NCI-H128 (cell line): Measurements from ENCODE around the gene EPN2.

ENCODE experiments used
- DNase-seq: peaks from one replicate; lab custom pipeline; 2025; ENCODE audit not compliant: unreplicated experiment; lab: John Stamatoyannopoulos, UW

The EPN2 gene

DNA sequence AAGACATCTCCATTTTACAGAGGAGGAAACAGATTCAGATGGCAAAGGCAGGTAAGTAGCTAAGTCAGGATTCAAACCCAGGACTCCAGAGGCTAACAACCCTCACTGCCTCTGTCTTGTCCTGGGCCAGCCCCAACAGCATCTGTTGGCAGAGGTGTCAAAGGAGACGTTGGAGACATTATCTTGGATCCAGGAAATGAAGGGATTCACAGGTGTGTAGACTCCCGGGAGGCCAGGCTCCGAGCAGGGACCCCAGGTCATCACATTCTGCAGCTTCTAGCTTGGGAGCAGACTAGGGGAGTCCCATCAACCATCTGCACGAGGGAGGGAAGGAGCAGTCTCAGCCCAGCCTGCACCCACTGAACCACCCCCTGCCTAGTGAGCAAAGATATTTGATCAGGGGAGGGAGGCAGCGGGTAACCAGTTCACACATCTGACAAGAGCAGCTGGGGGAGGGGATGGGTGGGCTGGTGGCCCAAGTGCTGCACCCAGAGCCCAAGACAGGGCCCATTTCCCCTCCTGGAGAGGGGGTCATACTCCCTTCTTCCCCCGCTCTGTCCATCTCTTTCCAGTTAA, 126.4 kb downstream of the EPN2 start:
- DNase-seq: no peak

DNA sequence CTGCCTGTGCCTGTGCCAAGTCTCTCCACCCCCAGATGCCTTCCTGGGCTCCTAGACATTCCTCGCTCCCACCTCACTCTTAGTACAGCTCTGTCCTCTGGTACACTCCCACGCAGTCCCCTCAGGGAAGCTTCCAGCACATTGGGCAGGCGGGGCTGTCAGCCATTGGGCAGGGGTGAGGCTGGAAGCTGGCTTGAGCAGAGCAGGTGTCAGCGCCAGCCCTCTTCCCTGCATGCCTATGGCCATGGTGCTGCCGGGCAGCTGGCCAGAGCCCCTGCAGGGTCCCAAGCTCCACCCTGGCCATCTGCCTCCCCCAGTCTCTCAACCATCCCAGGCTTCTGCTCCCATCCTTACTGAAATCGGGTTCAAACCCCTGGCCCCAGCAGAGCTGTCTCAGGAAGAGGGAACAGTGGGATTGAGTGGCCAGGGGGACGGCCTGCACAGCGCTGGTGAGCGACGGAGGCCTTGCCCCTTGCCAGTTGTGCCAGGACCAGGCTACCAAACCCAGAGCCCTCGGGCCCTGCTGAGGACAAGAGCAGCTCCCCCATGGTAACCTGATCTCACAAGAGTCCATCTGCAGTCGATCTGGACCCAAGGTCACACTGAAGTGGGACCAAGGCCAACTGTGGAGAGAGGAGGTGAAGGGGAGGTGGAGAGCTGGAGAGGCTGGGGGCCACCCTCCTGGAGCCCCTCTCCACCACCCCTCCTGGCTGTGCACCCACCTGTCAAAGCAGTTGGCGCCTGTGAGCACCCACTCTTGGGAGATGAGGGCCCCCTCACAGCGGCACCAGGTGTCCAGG, 127.7 kb downstream of the EPN2 start:
- DNase-seq: no peak

GRCh38 chr17:19365499-19365817, 128.3 kb downstream of the EPN2 start:
- DNase-seq: no peak

DNA sequence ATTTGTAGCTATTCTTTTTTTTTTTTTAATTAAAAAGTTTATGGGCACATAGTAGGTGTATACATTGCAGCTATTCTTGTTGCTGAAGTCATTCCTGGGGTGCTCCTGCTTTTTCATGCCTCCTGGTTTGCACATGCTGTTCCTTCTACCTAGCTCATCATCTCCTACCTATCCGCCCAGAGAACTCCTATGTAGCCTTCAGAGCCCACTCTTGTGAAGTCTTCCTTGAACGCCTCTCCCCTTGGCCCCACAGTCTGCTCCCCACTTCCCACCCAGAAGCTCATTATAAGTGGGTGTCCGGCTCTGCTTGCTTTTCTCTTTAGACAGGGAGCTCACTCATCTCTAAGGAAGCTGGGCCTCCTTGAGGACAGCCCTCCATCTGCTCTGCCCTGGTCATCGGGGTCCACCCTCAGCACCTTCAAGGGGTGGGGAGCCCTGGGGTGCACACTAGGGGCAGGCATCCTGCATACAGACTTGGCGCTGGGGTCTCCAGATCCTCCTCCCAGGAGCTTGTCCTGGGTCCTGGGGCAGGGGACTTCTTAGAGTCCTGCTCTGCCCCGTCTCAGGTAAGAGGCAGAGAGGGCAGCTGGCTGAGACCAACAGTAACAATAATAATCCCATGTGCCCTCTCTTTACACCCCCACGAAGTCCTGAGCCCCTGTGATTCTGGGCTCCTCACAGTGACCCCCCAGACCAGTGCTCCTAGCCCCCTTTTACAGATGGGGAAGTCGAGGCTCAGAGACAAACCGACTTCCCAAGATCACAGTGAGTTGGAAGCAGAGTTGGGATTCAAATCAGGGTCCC, 128.9 kb downstream of the EPN2 start:
- no peak for DNase-seq

- DNase-seq: no peak
Observed at GRCh38 chr17:19366637-19366972, 129.4 kb downstream of the EPN2 start.

DNA sequence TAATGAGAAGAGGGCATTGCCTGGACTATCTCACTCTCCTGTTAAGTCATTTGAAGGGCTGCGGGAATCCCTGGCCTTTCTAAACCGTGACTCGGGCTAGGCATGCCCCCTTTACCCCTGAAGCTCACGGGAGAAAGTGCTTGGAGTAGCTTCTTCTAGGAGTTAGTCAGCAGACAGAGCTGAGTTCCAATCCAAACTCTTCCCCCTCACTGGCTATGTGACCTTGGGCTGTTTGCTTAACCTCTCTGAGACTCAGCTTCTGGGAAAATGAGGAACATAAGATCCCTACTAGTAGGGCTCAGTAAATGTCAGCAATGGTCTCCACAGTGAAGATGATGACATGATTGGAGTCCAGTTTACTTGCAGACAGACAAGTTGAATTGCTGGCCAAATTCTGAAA, 131.1 kb downstream of the EPN2 start:
- DNase-seq: no peak

- DNase-seq: no peak
Observed at GRCh38 chr17:19369107-19369778, 132.1 kb downstream of the EPN2 start.

DNA sequence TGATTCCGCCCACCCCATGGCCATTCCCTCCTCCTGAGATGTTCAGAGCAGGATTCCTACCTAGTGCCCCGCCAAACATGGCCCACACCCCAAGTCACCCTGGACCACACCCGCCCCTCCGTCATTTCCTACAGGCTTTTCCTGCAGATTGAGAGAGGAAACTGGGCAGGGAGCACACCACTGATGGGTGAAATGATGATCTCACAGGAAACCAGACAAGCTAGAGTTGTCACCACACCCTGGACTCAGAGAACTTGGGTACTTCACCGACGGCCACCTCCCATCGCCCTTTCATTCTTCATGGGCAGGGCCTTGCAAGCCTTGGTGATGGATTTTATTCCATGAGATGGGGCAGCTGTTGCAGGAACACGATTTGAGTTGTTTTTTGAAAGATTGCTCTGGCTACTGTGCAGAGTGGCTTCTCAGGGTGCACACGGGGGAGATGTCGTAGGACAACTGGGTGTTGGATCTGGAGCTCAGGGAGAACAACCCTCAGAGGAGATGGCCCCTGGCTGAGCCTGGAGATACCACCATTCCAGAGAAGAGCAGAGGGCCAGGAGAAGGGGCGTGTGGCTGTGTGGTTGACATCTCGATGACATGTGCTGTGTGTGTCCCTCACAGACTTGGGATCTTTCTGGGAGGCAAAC, 132.8 kb downstream of the EPN2 start:
- DNase-seq: no peak

DNA sequence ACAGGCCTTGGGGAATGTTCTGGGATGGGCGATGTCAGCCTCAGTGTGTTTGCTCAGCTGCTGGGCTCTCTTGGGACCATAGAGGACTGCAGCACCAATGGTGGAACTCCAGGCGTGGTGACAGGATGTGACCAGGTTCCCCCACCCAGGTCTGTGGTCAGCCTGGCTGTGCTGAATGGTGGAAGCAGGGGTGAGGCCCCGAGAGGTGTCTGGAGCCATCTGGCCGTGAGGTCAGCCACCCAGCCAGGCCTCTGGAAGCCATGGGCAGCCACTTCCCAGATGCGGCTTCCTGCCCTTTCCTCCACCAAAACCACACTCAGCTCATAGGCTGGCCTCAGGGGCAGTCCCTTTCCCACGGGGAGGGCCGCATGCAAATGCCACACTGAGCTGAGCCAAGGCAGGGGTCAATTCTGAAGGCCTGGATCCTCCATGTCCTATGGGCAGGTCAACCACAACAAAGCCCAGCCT, 133.4 kb downstream of the EPN2 start:
- no peak for DNase-seq

DNA sequence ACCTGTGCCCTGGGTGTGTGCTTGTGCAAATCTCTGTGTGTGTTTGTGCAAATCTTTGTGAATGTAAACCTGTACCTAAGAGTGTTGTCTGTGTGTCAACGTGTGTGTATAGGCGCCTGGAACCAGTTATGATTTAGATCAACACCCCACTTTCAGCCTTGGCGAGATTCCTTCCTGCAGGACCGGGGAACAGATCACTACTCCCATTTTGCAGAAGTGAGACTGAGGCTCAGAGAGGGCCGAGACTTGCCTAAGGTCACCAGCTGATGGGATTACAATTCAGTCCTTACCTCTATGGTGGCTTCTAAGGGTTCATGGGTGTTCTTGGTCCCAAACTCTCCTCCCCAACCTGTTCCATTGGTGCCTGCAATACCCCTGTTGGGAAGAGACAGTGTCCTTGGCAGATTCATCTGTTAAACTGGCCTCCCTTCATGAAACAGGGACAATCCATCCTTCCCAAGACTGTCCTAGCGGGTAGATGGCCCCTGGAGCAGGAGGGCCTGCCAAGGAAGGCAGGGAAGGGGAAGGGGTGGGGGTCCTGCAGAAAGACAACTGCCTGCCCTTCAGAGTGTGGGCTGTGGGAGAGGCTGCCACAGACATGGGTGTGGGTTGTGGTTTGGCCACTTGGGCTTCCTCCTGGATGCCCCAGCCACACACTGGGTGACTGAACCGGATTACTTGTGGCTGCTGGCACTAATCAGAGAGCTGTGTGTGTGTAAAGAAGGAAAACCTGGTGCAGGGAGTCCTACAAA, 134.3 kb downstream of the EPN2 start:
- DNase-seq: no peak

GRCh38 chr17:19372011-19372370, 134.8 kb downstream of the EPN2 start:
- DNase-seq: no peak

GRCh38 chr17:19372439-19372838, 135.3 kb downstream of the EPN2 start:
- DNase-seq: no peak

DNA sequence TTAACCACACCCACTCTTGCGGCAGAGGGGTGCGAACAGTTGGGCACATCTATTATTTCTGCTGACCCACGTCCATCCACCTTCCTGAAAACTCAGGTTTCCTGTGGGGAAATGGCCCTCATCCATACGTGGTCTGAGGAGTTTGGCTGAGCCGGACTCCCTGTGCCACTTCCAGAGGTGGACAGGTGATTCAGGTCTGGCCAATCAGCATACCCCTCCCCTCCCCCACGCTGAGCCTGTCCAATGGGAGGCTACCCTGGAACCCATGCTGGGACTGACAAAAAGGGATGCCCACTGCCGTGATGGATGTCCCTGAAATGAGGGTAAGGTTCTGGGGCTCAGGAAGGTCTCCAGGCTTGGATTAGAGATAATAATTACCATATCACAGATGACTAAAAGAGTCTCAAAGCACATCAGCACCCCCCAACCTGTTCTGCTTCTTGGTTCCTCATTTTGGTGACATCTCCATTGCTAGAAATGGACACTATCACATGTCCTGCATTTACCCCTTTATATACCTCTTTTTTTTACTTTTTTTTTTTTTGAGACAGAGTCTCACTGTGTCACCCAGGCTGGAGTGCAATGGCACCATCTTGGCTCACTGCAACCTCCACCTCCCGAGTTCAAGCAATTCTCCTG, 135.8 kb downstream of the EPN2 start:
- DNase-seq: no peak

- no peak for DNase-seq
Observed at GRCh38 chr17:19374136-19374535, 137.0 kb downstream of the EPN2 start.

DNA sequence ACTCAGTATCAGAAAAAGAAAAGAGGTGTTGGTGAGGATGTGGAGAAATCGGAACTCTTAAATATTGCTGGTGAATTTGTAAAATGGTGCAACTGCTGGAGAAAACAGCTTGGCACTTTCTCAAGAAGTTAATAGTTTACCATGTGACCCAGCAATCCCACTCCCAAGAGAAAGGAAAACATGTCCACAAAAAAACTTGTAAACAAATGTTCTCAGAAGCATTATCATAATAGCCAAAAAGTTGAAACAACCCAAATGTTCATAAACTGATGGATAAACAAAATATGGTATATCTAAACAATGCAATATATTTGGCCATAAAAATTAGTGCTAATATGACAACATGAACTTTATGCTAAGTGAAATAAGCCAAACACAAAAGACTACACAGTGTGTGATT, 138.6 kb downstream of the EPN2 start:
- no peak for DNase-seq

DNA sequence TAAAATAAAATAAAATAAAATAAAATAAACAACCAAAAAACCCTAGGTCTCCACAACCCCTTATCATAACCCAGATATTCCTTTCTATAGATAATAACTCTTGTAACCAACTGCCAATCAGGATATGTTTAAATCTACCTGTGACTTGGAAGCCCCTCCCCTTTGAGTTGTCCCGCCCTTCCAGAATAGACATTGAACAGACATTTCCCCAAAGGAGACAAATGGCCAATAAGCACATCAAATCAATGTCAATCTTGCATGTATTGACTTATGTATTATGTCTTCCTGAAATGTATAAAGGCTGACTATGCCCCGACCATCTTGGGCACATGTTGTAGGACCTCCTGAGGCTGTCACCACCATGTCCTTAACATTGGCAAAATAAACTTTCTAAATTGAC, 139.6 kb downstream of the EPN2 start:
- DNase-seq: no peak

DNA sequence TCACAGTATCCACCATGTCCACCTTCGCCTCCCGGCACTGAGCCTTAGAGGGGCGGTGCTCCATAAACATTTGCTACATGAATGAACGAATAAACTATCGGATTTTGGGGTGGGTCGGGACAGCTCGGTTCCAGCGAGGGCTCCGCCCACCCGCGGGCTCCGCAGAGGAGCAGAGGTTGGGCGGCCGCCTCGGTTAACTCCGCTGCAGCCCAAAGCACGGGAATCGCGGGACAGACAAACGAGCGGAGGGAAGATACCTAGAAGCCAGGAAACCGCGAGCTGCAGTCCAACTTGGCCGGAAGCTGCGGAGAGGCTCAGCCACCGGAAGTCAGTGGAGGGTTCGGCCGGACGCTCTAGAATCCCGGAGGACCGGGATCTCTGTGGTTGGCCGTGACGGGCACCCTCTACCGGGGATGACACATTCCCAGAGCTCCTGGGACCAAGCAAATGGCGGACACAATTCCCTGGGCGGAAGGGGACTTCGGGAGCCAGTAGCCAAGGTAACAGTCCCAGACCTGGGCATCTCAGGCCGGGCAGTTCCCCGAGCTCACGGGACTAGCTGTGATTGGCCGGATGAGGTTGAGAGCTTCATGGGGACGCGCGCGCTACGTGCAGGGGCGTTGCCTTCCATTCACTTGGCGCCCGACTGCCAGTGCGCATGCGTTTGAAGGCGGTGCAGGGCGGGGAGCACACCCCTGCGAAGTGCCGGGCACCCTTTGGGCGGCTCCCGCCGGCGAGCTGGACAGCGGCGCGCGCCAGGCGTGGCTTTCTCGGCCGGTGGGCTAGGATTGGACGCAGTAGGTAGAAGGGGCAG, 140.6 kb downstream of the EPN2 start:
- DNase-seq: peak; percentile 91

DNA sequence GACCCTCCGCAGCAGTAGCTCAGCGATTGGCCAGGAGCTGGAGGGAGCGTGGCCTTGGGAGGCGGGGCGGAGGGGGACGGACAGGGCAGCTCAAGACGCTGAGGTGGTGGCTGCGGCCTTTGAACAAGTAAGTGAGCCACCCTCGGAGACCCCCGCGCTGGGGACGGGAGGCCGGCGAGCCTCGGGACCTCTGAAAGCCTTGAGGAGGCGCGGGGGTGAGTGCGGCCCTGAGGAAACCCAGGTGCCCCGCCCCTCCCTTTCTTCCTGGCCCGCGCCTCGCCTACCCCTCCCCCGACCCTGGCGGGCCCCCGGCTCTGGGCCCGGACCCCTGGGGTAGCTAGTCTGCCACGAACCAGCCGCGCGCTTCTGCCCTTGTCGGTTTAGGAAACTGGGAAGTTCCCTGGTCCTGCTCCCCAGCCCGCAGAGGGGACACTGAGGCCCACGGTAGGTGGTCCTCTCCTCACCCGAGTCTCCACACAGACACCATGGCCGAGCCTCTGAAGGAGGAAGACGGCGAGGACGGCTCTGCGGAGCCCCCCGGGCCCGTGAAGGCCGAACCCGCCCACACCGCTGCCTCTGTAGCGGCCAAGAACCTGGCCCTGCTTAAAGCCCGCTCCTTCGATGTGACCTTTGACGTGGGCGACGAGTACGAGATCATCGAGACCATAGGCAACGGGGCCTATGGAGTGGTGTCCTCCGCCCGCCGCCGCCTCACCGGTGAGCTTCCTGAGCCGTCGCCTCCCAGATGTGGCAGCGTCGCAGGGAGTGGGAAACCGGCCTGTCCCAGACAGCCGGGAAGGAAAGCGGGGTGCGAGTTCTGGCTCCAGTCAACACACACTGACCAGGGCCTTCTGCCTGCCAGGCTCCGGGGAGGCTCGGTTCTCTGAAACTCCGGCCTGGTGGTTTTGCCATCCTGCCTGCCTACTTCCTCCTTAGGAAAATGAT, 141.5 kb downstream of the EPN2 start, which contains the start of gene MAPK7:
Gene MAPK7, plus strand, starts transcription at position 83 of the 945 bp plus-strand sequence. Its CDS starts 403 bp downstream, at position 486.
- DNase-seq: no peak
